Cardiac muscle cell (in vitro differentiated cells and primary cell): ENCODE results near the gene CPLANE2. TPM values are rescaled to one million over a fixed set of nuclear protein-coding genes. Genes with fewer than 3 reads are reported as not detected.
A peak's percentile ranks its signal among the peaks of the same experiment; 100 is the strongest.

Source experiments
- DNase-seq, 2 donors: peaks; one replicate each; pipeline versions ENCODE4 v3.0.0 to v3.0.0-alpha.2; 2010 to 2017; ENCODE audit warnings: low read depth in 1 of 2, low spot score in 1 of 2
- H3K27ac ChIP-seq: fragments of 200-600 bp; sonication (generic); 2 replicates; pipeline ENCODE4 v1.5.1; 2016
- H3K27me3 ChIP-seq: fragments of 200-600 bp; sonication (generic); 2 replicates; pipeline ENCODE4 v1.6.0; 2016; ENCODE audit warnings: control low read depth
- H3K36me3 ChIP-seq: fragments of 200-600 bp; sonication (generic); 2 replicates; pipeline ENCODE4 v1.5.1; 2016; ENCODE audit warnings: control low read depth
- H3K4me1 ChIP-seq: fragments of 200-600 bp; sonication (generic); 2 replicates; pipeline ENCODE4 v1.8.1; 2017; ENCODE audit warnings: low read depth, mild to moderate bottlenecking, mixed run types
- H3K4me3 ChIP-seq: fragments of 200-600 bp; sonication (generic); 2 replicates; pipeline ENCODE4 v1.5.1; 2016; ENCODE audit warnings: mild to moderate bottlenecking
- H3K9me3 ChIP-seq: fragments of 200-600 bp; sonication (generic); 2 replicates; pipeline ENCODE4 v1.5.1; 2017; ENCODE audit warnings: low read depth, mild to moderate bottlenecking, control low read depth
- CTCF ChIP-seq: IDR thresholded peaks from 2 replicates; pipeline ENCODE4 v1.5.1; 2012; ENCODE audit warnings: low read depth, mild to moderate bottlenecking, low read length
- polyA plus RNA-seq: library from polyadenylated mRNA; unstranded; fragments of >200 nt; fragmentation: Nextera tagmentation; extraction: Ambion mirVana; gene quantifications from 2 replicates; pipeline ENCODE4 v1.2.1, GENCODE V29; 2016
- total RNA-seq: library from RNA; depleted of rRNA; stranded (reverse); fragments of >200 nt; gene quantifications from 2 replicates; pipeline ENCODE4 v1.2.3, GENCODE V29; 2016

CPLANE2 gene
- total and polyA plus RNA-seq, 2 experiments from 2014 or later = 9.1 to 26.5 TPM

- H3K9me3 ChIP-seq = no peaks in the 10 kb centered on the region
- H3K4me1 ChIP-seq = peaks cover 7% of the 10 kb centered on the region
- H3K27ac ChIP-seq = no peak overlapping the region
- H3K4me3 ChIP-seq = no peak overlapping the region
- DNase-seq = no peak
- H3K27me3 ChIP-seq = no peaks in the 10 kb centered on the region
- no peaks in the 10 kb centered on the region for H3K36me3 ChIP-seq
- TF ChIP-seq CTCF = no peak
Observed at GRCh38 chr1:16183765-16184556, 53.0 kb downstream of the CPLANE2 start.

- peaks cover 7% of the 10 kb centered on the region for H3K4me1 ChIP-seq
- TF ChIP-seq CTCF = no peak
- DNase-seq = peak in 1 of 2 donors; percentile 83
- H3K27ac ChIP-seq = no peak overlapping the region
- H3K36me3 ChIP-seq = no peaks in the 10 kb centered on the region
- H3K4me3 ChIP-seq = no peak overlapping the region
- no peaks in the 10 kb centered on the region for H3K27me3 ChIP-seq
- H3K9me3 ChIP-seq = no peaks in the 10 kb centered on the region
Observed at GRCh38 chr1:16183179-16183578, 53.8 kb downstream of the CPLANE2 start.

GRCh38 chr1:16181887-16182719 is 54.9 kb downstream of the CPLANE2 start:
- no peak overlapping the region for H3K4me3 ChIP-seq
- H3K4me1 ChIP-seq = peaks cover 7% of the 10 kb centered on the region
- H3K27me3 ChIP-seq = no peaks in the 10 kb centered on the region
- no peak for TF ChIP-seq CTCF
- H3K9me3 ChIP-seq = no peaks in the 10 kb centered on the region
- DNase-seq = peak; percentile 49 to 95
- no peaks in the 10 kb centered on the region for H3K36me3 ChIP-seq
- H3K27ac ChIP-seq = peak overlapping the region; percentile 79

Other genes with a start within 250 kb of the CPLANE2 start
- gene SRARP, start 232.9 kb downstream of the CPLANE2 start, total RNA-seq = 0.12 TPM in 1 of 2 replicates, not detected in the other
- gene SRARP, start 232.9 kb downstream of the CPLANE2 start, polyA plus RNA-seq = not detected in 2 replicates
- 509 and 744 TPM in 2 replicates for gene HSPB7, start 219.1 kb downstream of the CPLANE2 start, total RNA-seq
- gene HSPB7, start 219.1 kb downstream of the CPLANE2 start, polyA plus RNA-seq = 1,782 and 2,165 TPM in 2 replicates
- gene CLCNKA, start 215.1 kb downstream of the CPLANE2 start, total RNA-seq = 5.8 and 16.3 TPM in 2 replicates
- gene CLCNKA, start 215.1 kb downstream of the CPLANE2 start, polyA plus RNA-seq = 12.8 and 25.5 TPM in 2 replicates
- 19.0 and 55.6 TPM in 2 replicates for gene CLCNKB, start 193.4 kb downstream of the CPLANE2 start, total RNA-seq
- gene CLCNKB, start 193.4 kb downstream of the CPLANE2 start, polyA plus RNA-seq = 24.8 and 84.3 TPM in 2 replicates
- gene FAM131C, start 163.5 kb downstream of the CPLANE2 start, total RNA-seq = 6.0 and 10.9 TPM in 2 replicates
- 10.4 and 21.3 TPM in 2 replicates for gene FAM131C, start 163.5 kb downstream of the CPLANE2 start, polyA plus RNA-seq
- 21.6 and 26.2 TPM in 2 replicates for gene EPHA2, start 81.1 kb downstream of the CPLANE2 start, total RNA-seq
- 9.8 and 14.0 TPM in 2 replicates for gene EPHA2, start 81.1 kb downstream of the CPLANE2 start, polyA plus RNA-seq
- gene ARHGEF19, start 24.5 kb downstream of the CPLANE2 start, total RNA-seq = 3.5 and 4.0 TPM in 2 replicates
- 6.7 and 11.6 TPM in 2 replicates for gene ARHGEF19, start 24.5 kb downstream of the CPLANE2 start, polyA plus RNA-seq
- gene FBXO42, start 115.3 kb upstream of the CPLANE2 start, total RNA-seq = 28.6 and 34.7 TPM in 2 replicates
- 37.7 and 40.8 TPM in 2 replicates for gene FBXO42, start 115.3 kb upstream of the CPLANE2 start, polyA plus RNA-seq
- gene SZRD1, start 130.1 kb upstream of the CPLANE2 start, total RNA-seq = 75.9 and 81.7 TPM in 2 replicates
- 53.1 and 58.5 TPM in 2 replicates for gene SZRD1, start 130.1 kb upstream of the CPLANE2 start, polyA plus RNA-seq
- 0.18 TPM in 1 of 2 replicates, not detected in the other for gene SPATA21, start 200.2 kb upstream of the CPLANE2 start, total RNA-seq
- not detected in 2 replicates for gene SPATA21, start 200.2 kb upstream of the CPLANE2 start, polyA plus RNA-seq
- gene NECAP2, start 203.5 kb upstream of the CPLANE2 start, total RNA-seq = 34.4 and 41.0 TPM in 2 replicates
- gene NECAP2, start 203.5 kb upstream of the CPLANE2 start, polyA plus RNA-seq = 38.4 and 42.6 TPM in 2 replicates